Measurements from ENCODE around the gene RAB40B.

RAB40B gene

DNA sequence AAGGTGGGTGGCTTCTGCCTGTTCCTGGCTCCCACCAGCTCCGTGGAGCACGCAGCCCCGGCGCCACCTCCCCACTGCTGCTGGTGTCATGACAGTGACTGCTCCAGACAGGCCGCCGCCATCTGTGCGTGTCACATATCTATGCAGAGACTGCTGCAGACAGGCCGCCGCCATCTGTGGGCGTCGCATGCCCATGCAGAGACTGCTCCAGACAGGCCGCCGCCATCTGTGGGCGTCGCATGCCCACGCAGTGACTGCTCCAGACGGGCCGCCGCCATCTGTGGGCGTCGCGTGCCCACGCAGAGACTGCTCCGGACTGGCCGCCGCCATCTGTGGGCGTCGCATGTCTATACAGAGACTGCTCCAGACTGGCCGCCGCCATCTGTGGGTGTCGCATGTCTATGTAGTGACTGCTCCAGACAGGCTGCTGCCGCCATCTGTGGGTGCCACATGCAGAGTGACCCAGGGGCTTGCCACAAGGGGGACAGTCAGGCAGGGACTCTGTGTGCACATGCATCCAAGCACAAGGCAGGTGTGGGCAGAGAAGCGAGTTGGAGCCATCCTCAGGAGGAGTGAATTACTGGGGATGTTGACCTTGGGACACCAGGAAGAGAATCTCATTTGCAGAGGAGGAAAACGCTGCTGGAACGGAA, 14.7 kb upstream of the RAB40B start:
- FAIRE-seq = no peak

DNA sequence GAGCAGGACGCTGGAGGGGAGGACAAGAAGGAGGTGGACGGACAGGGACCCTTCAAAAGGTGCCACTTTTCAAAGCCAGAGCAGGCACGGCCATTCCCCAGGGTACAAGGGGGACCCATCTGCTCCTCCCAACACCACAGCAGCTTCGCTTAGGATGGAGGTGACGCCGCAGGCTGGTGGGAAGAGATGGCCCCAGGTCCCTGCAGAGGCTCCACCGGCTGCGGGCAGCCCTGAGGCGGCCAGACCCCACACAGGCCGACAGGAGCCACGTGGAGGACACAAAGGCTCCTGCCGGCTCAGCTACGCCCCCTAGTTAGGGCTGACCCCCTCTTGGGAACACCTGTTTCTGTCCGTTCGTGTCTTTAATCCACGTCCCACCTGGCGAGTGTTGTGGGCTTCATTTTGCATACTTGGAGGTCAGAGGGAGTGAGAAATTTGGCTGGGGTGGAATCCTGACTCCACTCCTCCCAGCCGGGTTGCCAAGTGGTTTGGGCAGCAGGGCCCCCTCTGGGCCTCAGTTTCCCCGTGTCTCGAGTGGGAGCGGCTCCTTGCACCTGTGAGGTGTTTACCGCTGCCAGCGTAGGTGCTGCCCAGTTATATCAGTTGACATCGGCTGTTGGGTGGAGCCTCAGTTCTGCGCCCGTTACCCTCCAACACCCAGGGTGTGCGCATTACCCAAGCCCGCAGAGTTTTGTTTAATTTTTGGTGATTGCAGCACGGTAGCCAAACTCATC, 12.2 kb upstream of the RAB40B start:
- FAIRE-seq = no peak

DNA sequence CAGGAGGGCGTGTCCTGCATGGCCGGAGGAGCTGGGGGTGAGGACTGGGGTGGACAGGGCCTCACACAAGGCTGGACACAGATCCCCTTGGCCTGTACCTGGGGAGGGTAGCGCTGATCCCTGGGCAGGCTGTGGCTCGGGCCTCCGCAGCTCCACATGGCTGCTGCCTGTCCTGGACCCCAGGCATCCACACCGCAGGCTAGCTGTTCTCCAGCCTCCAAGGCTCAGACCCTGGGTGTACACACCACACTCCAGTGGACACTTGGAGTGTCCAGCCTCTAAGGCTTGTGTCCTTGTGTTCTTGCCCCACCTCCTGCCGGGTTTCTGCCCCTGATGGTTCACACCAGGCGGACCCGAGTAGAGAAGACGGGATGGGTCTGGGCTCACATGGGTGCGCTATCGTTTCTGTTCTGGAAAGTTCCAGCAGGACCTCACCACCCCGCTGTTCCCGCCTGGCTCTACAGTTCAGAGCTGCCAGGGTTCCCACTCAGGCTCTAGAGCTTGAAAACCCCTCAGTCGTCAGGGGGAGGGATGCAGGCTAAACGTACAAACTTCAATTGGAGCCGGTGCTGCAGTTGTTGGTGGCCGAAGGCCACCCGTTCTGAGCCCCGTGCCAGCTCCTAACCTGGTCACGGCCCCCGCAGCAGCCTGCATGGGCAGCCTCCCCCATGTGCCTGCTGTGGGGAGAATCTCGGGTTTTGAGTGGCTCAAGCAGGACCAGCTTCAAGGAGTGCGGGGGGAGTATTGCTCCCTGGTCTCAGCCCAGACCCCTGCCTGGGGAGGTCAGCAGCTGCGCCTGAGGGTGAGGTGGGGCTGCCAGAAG, 11.4 kb upstream of the RAB40B start:
- no peak for FAIRE-seq

DNA sequence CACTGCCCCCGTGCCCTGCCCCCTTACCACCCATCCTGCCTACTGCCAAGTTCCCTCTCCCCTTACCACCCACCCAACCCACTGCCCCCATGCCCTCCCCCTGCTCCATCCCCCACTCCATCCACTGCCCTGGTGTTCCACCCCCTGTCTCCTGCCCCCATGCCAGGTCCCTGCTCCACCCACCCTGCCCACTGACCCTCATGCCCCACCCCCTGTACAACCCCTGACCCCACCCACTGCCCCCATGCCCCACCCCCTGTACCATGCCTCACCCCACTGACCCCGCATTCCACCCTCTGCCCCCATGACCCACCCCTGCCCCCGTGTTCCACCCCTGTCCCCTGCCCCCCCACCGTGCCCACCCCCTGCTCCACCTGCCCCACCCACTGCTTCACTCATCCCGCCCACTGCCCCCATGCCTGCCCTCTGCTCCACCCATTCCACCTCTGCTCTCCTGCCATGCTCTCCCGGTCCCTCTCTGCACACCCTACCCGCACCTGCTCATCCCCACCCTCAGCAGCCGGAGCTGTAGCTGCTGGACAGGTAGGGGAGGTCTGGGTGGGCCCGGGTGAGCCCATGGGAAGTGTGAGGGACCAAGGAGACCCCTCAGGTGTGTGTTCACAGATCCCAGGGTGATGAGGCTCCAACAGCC, 10.7 kb upstream of the RAB40B start:
- FAIRE-seq = no peak

DNA sequence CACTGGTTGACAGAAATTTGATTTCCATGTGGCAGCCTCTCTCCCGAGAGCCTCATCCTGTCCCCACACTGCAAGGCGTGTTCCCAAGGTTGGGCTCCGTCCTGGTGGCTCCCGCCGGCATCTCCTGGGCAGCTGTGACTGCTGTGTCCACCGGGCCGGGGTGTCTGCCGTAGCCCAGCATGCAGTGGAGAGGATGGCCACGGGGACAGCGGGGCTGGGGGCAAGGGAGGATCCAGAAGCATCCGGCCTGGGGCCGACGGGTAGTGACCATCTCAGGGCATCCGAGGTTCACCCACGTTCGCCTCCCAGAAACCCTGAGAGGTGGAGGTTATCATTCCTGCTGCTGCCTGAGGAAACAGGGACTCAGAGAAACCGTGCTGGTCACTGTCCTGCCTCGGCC, 7.3 kb upstream of the RAB40B start:
- FAIRE-seq = no peak

DNA sequence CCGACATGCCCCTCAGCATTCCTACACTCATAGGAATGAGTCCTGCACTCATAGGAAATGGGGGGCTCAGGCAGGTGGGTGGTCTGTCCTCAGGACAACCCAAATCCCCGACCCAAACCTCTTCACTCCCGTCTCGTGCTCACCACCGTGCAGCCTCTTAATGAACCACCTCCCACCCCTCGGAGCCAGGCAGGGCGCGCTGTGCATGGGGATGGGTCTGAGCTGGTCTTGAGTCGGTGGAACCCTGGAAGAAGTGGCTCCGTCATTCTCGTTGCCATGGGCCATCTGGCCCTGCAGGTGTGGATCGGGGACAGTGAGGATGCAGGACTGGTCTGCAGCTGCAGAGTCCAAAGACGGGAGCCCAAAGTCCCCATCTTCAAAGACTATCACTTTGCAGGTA, 6.4 kb upstream of the RAB40B start:
- FAIRE-seq = no peak

DNA sequence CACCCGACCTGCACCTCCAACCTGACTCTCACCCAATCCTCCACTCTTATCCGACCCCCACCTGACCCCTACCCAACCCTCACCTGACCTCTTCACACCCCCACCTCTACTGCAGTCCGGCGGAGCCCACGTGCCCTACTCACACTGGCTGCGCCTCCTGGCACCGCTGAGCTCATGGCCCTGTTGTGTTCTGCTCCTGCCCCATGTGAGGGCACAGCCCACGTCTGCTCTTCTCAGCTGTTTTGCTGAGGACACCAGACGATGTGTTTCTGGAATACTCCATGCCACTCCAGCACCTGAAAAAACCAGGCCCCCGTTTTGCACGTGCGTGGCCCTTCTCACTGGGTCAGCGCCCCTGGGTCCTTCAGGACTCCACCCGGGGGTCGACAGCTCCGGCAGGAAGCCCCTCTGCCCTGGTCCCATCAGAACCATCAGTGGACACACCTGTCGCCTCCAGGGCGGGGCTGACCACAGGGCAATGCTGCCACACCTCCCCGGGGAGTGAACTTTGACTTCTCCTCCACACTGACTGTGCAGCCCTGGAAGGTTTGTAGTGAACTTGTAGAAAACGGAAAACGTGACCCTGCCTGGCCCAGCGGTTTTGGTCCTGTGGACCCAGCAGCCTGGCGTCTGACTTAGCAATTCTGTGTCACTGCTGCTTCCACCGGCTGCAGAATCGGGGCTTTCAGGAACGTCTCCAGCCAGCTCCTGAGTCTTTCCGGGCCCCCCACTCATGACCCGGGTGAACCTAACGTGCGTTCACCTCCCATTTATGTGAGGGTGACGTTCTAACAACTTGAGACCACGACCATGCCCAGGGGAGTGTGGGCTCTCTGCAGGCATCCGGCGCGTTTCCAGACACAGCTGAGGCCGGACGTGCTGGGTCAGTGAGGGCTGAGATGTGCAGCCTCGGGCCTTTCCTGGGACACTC, 5.7 kb upstream of the RAB40B start:
- no peak for FAIRE-seq

DNA sequence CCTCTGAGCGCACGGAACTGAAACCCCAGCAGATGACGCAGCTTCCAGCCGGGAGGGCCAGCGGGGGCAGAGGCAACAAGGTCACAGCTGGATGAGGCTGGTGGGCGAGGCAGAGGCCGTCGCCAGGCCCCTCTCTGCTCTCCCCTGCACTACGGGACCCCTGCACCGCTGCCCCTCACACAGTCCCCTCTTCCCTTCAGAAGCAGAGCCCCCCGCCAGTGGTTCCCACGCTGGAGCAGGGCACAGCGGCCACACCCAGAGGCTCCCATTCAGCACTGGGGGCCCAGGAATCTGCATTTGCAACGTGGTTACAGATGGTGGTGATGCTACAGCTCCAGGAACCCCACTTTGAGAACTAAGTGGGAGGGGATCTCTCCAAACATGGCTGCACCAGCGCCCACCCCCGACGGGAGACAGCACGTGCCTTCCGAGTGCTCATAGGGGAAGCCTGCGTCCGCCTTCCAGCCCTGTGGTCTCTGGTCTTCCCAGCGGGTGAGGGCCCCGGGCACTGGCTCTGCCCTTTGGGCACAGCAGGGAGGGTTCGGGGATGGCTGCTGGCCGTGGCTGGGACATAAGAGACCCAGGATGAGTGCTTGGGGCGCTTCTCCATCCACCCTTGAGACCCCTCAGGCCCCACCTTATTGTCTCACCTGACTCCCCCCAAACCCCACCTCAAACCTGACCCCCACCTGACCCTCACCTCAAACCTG, 4.7 kb upstream of the RAB40B start:
- no peak for FAIRE-seq

DNA sequence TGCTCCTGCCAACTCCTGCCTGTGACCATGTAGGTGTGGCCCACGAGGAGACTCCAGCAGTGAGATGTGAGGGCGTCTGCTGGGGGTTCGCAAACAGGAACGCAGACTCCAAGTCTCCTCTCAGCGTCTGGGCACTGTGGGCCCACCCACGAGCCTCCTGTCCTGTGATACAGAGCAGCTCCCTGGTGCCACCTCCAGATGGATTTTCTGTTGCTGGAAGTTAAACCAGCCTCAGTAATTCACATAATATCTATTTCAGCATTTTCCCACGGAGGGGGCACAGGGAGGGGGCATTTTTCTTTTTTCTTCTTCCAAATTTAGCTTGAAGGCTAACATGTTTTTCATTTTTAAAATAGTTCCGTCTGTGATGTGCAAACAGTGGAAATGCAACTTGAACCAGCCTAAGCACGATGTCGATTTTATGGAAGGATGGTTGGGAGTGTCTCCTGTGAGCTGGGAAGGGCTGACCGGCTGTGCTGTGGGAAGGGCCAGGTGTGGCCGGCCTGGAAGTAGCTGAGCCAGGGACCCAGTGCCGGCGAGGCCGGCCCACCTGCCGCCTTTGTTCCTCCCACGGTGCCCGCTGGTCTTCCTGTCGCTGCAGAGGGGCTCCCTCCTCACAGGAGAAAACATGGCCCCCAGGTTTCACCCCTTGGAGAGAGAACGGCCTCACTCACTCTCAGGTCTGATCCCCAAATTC, 3.9 kb upstream of the RAB40B start:
- FAIRE-seq = no peak

DNA sequence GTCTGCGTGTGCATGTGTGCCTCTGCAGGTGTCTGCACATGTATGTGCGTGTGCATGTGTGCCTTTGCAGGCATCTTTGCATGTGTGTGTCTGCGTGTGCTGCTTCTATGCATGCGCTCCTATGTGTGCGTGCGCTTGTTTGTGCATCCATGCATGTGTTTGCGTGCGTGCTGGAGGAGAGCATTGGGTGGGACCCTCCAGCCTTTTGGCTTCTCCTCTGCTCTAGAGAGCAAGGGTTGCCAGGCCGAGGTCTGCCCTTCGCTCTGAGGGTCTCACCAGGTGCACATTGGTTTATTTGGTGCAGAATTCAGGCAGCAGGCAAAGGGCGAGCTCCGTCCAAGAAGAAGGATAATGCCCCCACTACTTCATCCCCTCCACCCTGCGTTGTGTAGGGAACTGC, 1.1 kb upstream of the RAB40B start:
- no peak for FAIRE-seq

DNA sequence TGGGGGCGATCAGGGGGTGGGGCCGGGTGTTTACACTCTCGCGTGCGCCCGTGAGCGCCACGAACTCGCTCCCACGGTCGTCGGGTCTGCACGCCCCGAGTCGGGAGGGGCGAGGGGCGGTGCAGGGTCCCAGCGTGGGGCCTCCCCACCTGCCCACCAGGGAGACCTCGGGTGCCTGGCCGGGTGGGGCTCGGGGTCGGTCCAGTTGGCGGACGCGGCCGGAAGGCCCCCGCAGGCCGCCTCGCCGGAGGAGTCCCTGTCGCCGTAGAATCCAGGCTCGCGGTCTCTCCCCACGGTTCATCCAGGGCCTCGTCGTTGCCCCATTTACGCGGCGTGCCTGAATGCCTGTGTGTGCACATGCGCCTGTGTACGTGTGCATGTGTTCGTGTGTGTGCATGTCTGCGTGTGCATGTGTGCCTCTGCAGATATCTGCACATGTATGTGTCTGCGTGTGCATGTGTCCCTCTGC, 510 bp upstream of the RAB40B start:
- FAIRE-seq = no peak

DNA sequence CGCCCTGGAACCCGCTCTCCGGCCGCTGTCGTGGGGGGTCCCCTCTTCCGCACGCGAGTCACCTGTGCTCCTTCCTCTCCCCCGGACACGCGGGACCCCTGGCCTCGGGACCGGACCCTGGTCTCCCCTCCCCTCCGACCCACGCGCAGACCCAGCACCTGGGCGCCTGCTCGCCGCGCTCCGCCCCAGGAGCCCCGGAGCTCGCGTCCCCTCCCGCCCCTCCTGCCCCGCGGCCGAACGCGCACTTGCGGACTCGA, 762 bp downstream of the RAB40B start:
- no peak for FAIRE-seq

DNA sequence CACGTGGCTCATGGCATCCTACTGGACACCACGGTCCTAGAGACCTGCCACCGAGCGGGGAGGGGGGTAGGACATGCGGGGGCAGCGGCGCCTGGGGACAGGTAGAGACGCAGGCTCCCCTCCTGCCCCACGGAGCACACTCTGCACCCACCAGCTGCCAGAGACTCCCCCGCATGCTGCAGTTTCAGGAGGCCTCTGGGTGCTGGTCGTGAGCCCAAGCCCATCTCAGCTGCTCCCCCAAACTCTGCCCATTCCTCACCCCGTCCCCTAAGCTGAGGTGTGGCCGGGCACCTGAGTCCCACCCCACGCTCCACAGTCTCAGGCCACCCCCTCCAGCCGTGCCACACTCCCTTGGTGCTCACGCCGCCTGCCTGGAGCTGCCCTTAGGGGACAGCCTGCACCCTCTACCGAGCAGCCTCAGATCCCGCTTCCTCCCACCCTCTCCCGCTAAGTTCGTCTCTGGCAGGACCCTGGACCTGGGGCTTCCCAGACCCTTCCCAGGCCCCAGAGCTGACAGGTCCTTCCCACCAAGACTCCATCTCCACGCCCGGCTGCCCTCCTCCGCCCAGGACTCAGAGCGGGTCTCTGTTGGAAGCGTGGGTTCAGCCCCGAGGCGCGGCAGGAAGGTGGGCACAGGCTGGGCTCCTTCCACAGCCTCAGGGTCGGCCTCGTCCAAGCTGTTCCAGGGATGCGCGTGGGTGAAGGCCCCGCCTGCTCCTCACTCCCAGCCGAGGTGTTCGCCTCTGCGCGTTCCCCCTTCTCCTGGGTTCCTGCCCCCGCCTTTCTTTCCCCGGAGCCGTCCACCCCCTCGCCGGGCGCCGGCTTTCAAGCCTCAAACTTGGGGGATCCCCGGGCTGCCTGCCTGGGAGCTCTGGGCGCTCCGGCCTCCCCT, 1.3 kb downstream of the RAB40B start:
- FAIRE-seq = no peak

DNA sequence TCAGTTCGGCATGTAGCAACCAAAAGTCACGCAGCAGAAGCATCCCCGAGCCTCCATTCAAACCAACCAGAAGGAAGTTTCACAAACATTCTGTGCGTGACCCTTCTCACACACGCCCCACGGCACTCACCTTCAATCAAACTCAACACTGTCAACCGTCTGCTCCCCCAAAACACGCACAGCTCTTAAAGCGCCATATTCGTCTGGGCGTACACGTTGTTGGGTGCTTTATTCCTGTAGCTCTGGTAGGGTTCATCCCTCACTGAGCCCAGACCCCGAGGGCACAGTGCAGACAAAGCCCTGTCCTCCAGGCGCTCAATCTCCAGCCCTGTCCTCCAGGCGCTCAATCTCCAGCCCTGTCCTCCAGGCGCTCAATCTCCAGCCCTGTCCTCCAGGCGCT, 2.2 kb downstream of the RAB40B start:
- FAIRE-seq = no peak

DNA sequence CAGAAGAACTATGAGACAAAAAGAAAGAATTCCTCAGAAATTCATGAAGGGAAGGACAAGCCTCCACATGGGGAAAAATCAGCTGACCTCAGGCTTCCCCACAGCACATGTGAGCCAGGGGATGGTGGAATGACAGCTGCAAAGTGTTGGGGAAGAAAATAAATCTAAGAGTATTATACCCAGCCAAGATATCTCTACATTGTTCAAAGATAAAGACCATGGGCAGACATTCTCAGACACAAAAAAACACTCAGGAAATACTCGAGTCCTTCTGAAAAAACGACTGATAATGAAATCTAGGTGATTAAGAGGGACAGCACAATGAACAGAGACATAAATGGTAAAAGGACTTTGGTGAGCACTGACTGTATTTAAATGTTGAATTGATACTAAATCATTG, 3.9 kb downstream of the RAB40B start:
- no peak for FAIRE-seq

DNA sequence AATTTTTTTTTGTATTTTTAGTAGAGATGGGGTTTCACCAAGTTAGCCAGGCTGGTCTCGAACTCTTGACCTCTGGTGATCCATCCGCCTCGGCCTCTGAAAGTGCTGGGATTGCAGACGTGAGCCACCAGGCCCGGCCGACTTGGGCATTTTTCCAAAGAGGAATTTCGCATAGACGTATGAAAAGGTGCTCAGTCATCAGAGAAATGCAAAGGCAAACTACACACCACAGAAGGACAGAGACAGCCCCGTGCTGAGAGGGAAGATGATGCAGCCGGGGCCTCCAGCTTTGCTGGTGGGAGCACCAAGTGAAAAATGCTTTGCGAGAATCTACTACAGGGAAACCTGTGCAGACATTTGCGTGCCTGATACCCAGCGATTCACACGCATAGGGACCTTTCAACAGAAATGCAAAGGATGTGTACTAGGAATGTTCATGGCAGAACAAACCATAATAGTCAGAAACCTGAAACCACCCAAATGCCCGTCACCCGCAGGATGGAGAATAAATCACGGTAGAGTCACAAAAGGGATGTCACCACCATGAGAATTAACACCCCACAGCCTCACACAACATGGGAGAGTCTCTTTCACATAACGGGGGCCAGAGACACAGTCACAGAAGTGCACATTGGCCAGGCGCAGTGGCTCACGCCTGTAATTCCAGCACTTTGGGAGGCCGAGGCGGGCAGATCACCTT, 5.2 kb downstream of the RAB40B start:
- FAIRE-seq = no peak

DNA sequence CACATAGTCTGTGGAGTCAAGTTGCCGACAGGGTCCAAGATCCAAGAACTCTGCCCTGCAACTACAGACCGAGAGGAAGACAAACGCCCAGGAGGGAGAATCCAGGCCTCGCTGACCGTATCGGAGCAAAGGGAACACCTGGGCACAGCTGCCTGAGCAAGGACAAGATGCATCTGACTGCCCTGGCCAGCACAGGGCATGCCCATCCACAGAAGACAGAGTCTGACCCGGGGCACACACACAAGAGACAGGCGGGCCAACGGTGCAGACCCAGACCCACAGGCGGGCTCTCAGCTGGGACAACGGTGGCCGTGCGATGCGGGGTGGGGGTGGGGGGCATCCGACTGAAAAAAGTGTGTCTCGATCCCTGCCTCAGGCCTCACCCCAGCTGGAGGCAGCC, 6.2 kb downstream of the RAB40B start:
- no peak for FAIRE-seq

DNA sequence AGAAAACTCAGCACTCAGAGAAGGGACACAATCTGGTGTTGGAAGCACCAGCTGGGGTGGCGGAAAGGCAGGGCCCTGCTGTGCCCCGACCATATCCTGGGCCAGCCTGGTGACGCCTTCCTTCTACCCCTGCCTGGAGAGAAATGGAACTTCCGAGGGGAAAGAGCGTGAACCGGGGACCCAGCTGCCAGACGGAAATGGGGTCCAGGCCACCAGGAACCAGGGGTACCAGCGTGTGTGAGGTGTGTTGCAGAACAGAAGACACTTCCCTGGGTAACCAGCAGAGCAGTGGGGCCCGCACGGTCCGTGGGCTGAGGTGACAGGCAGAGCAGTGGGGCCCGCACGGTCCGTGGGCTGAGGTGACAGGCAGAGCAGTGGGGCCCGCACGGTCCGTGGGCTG, 6.8 kb downstream of the RAB40B start:
- no peak for FAIRE-seq

DNA sequence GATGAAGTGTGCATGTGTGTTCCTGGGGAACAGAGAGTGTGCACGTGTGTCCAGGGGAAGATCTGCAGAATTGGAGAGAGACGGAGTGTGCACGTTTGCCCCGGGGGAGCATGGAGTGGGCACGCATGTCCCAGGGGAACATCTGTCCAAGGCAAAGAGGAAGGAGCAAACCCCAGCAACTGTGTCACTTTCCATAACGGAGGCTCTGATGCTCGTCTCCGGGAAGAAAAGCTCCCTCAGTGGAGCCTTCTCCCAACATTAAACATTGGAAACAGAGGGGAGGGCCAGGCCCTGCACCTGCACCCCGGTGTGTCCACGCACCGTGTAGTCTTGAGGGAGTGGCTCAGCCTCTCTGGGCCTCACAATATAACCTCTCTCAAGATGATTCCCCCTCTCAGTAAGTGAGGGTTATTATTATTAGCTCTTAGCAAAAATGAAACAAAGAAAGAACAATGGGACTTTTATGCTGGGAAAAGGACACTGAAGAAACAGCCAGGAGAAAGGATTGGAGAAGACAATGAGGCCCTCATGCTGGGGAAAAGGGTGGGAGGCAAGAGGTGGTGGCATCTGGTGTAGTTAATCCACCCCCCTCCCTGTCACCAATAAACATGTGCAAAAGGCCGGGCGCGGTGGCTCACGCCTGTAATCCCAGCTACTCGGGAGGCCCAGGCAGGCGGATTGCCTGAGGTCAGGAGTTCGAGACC, 7.6 kb downstream of the RAB40B start:
- no peak for FAIRE-seq

Data from A204.1 (cell line).